ENCODE measurements around the gene MARF1.

DNA sequence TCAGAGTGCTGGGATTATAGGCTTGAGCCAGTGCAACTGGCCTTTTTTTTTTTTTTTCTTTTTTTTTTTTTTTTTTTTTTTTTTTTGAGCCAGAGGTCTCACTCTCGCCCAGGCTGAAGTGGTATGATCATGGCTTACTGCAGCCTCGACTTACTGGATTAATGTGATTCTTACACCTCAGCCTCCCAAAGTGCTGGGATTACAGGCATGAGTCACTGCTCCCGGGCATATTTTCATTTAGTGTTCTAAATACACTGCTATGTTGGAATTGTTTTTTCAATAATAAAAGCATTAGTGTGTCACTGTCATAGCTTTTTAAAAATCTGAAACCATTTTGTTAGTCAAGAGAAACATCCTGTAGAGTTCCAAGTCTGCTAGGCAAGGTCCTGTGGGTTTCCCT is 47.3 kb upstream of the MARF1 start:
- TF ChIP-seq, protein P1, sequence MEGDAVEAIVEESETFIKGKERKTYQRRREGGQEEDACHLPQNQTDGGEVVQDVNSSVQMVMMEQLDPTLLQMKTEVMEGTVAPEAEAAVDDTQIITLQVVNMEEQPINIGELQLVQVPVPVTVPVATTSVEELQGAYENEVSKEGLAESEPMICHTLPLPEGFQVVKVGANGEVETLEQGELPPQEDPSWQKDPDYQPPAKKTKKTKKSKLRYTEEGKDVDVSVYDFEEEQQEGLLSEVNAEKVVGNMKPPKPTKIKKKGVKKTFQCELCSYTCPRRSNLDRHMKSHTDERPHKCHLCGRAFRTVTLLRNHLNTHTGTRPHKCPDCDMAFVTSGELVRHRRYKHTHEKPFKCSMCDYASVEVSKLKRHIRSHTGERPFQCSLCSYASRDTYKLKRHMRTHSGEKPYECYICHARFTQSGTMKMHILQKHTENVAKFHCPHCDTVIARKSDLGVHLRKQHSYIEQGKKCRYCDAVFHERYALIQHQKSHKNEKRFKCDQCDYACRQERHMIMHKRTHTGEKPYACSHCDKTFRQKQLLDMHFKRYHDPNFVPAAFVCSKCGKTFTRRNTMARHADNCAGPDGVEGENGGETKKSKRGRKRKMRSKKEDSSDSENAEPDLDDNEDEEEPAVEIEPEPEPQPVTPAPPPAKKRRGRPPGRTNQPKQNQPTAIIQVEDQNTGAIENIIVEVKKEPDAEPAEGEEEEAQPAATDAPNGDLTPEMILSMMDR (IDR thresholded peaks at IDR 0.05) = no peak
- TF ChIP-seq EP300 (IDR thresholded peaks at IDR 0.05) (no peak), POLR2A (IDR thresholded peaks at IDR 0.05) (no peak)
